ENCODE data around the gene PFDN6.
"Not testable (repeated sequence)": the region's sequence is repeated elsewhere in the genome, so short reads cannot be mapped to it uniquely, and the experiment has no call there.

PFDN6 gene

GRCh38 chr6:33273924-33274902 is 15.2 kb upstream of the PFDN6 start:
- H3K4me3 ChIP-seq (ENCODE audit: low read depth, low read length), result peak overlapping the region; percentile 88
- peak overlapping the region; percentile 21; the same call in 1 of the 2 replicates for H3K27ac ChIP-seq (ENCODE audit: low read depth, low read length)
- peak overlapping the region; percentile 93 for H3K9ac ChIP-seq (ENCODE audit: low read length)
- no peaks in the 10 kb centered on the region for H3K9me3 ChIP-seq (ENCODE audit: control insufficient read depth, insufficient read depth, low read depth, low read length)
- H3K4me1 ChIP-seq (ENCODE audit: control insufficient read depth, insufficient read depth, low read length), result peaks cover 14% of the 10 kb centered on the region; the same call in 1 of the 2 replicates
- H3K27me3 ChIP-seq (ENCODE audit: control insufficient read depth, insufficient read depth, low read length), result no peaks in the 10 kb centered on the region
- H3K36me3 ChIP-seq (ENCODE audit: control insufficient read depth, insufficient read depth, low read length), result peaks cover 61% of the 10 kb centered on the region

DNA sequence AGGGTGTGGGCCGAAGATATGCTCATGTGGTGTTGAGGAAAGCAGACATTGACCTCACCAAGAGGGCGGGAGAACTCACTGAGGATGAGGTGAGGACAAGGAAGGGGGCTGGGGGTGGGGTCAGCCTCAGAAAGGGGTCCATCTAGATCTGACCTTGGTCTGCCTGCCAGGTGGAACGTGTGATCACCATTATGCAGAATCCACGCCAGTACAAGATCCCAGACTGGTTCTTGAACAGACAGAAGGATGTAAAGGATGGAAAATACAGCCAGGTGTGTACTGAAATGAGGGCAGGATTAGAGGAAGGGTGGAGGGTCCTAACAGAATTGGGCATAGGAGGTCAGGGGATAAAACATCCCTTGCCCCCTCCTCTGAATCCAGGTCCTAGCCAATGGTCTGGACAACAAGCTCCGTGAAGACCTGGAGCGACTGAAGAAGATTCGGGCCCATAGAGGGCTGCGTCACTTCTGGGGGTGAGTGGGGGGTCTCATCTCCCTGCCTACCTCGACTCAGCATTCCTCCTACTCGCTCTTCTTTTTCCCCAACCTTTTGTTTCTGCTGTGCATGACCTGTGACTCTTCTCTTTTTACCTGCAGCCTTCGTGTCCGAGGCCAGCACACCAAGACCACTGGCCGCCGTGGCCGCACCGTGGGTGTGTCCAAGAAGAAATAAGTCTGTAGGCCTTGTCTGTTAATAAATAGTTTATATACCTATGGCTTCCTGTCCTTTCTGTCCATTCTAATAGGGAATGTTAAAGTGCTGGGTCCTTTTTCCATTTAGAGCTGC is 13.4 kb upstream of the PFDN6 start:
- not testable (repeated sequence) for H3K9me3 ChIP-seq (ENCODE audit: control insufficient read depth, insufficient read depth, low read depth, low read length); H3K27me3 ChIP-seq (ENCODE audit: control insufficient read depth, insufficient read depth, low read length); H3K27ac ChIP-seq (ENCODE audit: low read depth, low read length)
- Histone ChIP-seq H3K4me3 (ENCODE audit: low read depth, low read length) (peak overlapping the region; percentile 88), H3K36me3 (ENCODE audit: control insufficient read depth, insufficient read depth, low read length) (peaks cover 75% of the 10 kb centered on the region), H3K9ac (ENCODE audit: low read length) (peak overlapping the region; percentile 93), H3K4me1 (ENCODE audit: control insufficient read depth, insufficient read depth, low read length) (peaks cover 20% of the 10 kb centered on the region; the same call in 1 of the 2 replicates)

- H3K4me3 ChIP-seq (ENCODE audit: low read depth, low read length), result peak overlapping the region; percentile 88
- H3K27ac ChIP-seq (ENCODE audit: low read depth, low read length), result peak overlapping the region; percentile 86
- H3K36me3 ChIP-seq (ENCODE audit: control insufficient read depth, insufficient read depth, low read length), result peaks cover 81% of the 10 kb centered on the region
- H3K9ac ChIP-seq (ENCODE audit: low read length), result peak overlapping the region; percentile 93
- peaks cover 20% of the 10 kb centered on the region; the same call in 1 of the 2 replicates for H3K4me1 ChIP-seq (ENCODE audit: control insufficient read depth, insufficient read depth, low read length)
- no peaks in the 10 kb centered on the region for H3K9me3 ChIP-seq (ENCODE audit: control insufficient read depth, insufficient read depth, low read depth, low read length)
- H3K27me3 ChIP-seq (ENCODE audit: control insufficient read depth, insufficient read depth, low read length), result no peaks in the 10 kb centered on the region
These were observed 12.9 kb upstream of the PFDN6 start for GRCh38 chr6:33276581-33276863.

GRCh38 chr6:33276864-33277662 is 12.3 kb upstream of the PFDN6 start, which contains the start of gene B3GALT4:
Gene B3GALT4, plus strand, starts transcription at chr6:33277123. Its CDS starts 297 bp downstream, at chr6:33277420.
- Histone ChIP-seq H3K4me3 (ENCODE audit: low read depth, low read length) (peak within 1 kb of the TSS; percentile 88), H3K4me1 (ENCODE audit: control insufficient read depth, insufficient read depth, low read length) (peaks cover 20% of the 10 kb centered on the region; the same call in 1 of the 2 replicates), H3K27ac (ENCODE audit: low read depth, low read length) (peak within 1 kb of the TSS; percentile 86), H3K36me3 (ENCODE audit: control insufficient read depth, insufficient read depth, low read length) (peaks cover 83% of the 10 kb centered on the region), H3K9me3 (ENCODE audit: control insufficient read depth, insufficient read depth, low read depth, low read length) (no peaks in the 10 kb centered on the region), H3K27me3 (ENCODE audit: control insufficient read depth, insufficient read depth, low read length) (no peaks in the 10 kb centered on the region), H3K9ac (ENCODE audit: low read length) (peak within 1 kb of the TSS; percentile 93)

- H3K27me3 ChIP-seq (ENCODE audit: control insufficient read depth, insufficient read depth, low read length), result no peaks in the 10 kb centered on the region
- H3K9me3 ChIP-seq (ENCODE audit: control insufficient read depth, insufficient read depth, low read depth, low read length), result no peaks in the 10 kb centered on the region
- peaks cover 20% of the 10 kb centered on the region; the same call in 1 of the 2 replicates for H3K4me1 ChIP-seq (ENCODE audit: control insufficient read depth, insufficient read depth, low read length)
- peaks cover 83% of the 10 kb centered on the region for H3K36me3 ChIP-seq (ENCODE audit: control insufficient read depth, insufficient read depth, low read length)
- H3K9ac ChIP-seq (ENCODE audit: low read length), result peak overlapping the region; percentile 93
- peak overlapping the region; percentile 88 for H3K4me3 ChIP-seq (ENCODE audit: low read depth, low read length)
- peak overlapping the region; percentile 86 for H3K27ac ChIP-seq (ENCODE audit: low read depth, low read length)
These were observed 11.6 kb upstream of the PFDN6 start for GRCh38 chr6:33277663-33278391.

GRCh38 chr6:33278392-33278741 is 11.0 kb upstream of the PFDN6 start:
- Histone ChIP-seq H3K27ac (ENCODE audit: low read depth, low read length) (no peak overlapping the region), H3K4me1 (ENCODE audit: control insufficient read depth, insufficient read depth, low read length) (peaks cover 20% of the 10 kb centered on the region; the same call in 1 of the 2 replicates), H3K27me3 (ENCODE audit: control insufficient read depth, insufficient read depth, low read length) (no peaks in the 10 kb centered on the region), H3K4me3 (ENCODE audit: low read depth, low read length) (peak overlapping the region; percentile 88; the same call in 1 of the 2 replicates), H3K9ac (ENCODE audit: low read length) (peak overlapping the region; percentile 93), H3K36me3 (ENCODE audit: control insufficient read depth, insufficient read depth, low read length) (peaks cover 80% of the 10 kb centered on the region), H3K9me3 (ENCODE audit: control insufficient read depth, insufficient read depth, low read depth, low read length) (no peaks in the 10 kb centered on the region)

DNA sequence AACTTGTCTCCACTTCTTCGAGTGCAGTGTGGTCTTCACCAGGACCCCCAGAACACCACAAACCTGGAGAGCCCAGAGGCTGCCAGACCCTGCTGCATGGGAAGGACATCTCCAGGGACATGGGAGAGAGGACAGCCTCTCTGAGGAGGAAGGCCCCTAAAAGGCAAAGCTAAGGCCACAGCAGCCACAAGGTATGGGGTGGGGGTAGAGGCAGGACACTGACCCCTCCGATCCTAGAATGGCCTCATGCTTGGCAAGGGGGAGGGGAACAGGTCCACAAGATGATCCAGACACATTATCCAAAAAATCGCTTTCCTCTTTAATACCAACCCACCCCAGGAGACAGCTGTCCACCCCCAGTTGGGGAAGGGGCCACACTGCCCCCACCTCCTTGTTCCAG is 10.6 kb upstream of the PFDN6 start:
- H3K9ac ChIP-seq (ENCODE audit: low read length), result no peak overlapping the region
- H3K9me3 ChIP-seq (ENCODE audit: control insufficient read depth, insufficient read depth, low read depth, low read length), result no peaks in the 10 kb centered on the region
- H3K36me3 ChIP-seq (ENCODE audit: control insufficient read depth, insufficient read depth, low read length), result peaks cover 80% of the 10 kb centered on the region
- H3K4me1 ChIP-seq (ENCODE audit: control insufficient read depth, insufficient read depth, low read length), result peaks cover 20% of the 10 kb centered on the region; the same call in 1 of the 2 replicates
- H3K27me3 ChIP-seq (ENCODE audit: control insufficient read depth, insufficient read depth, low read length), result no peaks in the 10 kb centered on the region
- H3K4me3 ChIP-seq (ENCODE audit: low read depth, low read length), result no peak overlapping the region
- no peak overlapping the region for H3K27ac ChIP-seq (ENCODE audit: low read depth, low read length)

DNA sequence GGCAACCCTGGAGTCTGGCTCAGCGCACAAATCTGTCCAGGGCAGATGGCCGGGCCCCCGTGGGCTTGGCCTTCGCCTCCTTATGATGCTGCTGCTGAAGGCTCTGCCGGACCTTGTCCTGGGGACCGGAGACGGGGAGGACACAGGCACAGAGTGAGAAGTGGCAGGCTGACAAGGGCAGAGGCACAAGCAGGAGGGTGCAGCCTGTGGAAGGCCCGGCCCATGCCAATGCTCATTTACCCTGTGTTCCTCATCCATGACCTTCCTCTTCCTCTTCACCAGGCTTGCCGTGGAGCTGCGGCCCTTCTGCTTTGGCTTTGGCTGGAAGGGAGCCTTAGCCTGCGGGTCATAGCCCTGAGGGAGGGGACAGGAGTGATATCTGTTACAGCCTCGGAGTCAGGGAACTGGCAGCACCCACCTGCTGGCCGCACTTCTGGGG is 10.1 kb upstream of the PFDN6 start:
- Histone ChIP-seq H3K9ac (ENCODE audit: low read length) (no peak overlapping the region), H3K4me1 (ENCODE audit: control insufficient read depth, insufficient read depth, low read length) (peaks cover 17% of the 10 kb centered on the region; the same call in 1 of the 2 replicates), H3K9me3 (ENCODE audit: control insufficient read depth, insufficient read depth, low read depth, low read length) (no peaks in the 10 kb centered on the region), H3K27ac (ENCODE audit: low read depth, low read length) (no peak overlapping the region), H3K4me3 (ENCODE audit: low read depth, low read length) (no peak overlapping the region), H3K36me3 (ENCODE audit: control insufficient read depth, insufficient read depth, low read length) (peaks cover 78% of the 10 kb centered on the region), H3K27me3 (ENCODE audit: control insufficient read depth, insufficient read depth, low read length) (no peaks in the 10 kb centered on the region)

GRCh38 chr6:33279971-33280511 is 9.4 kb upstream of the PFDN6 start:
- peaks cover 9% of the 10 kb centered on the region; the same call in 1 of the 2 replicates for H3K4me1 ChIP-seq (ENCODE audit: control insufficient read depth, insufficient read depth, low read length)
- H3K27me3 ChIP-seq (ENCODE audit: control insufficient read depth, insufficient read depth, low read length), result no peaks in the 10 kb centered on the region
- H3K9me3 ChIP-seq (ENCODE audit: control insufficient read depth, insufficient read depth, low read depth, low read length), result no peaks in the 10 kb centered on the region
- no peak overlapping the region for H3K27ac ChIP-seq (ENCODE audit: low read depth, low read length)
- H3K4me3 ChIP-seq (ENCODE audit: low read depth, low read length), result no peak overlapping the region
- H3K36me3 ChIP-seq (ENCODE audit: control insufficient read depth, insufficient read depth, low read length), result peaks cover 77% of the 10 kb centered on the region
- no peak overlapping the region for H3K9ac ChIP-seq (ENCODE audit: low read length)

GRCh38 chr6:33280539-33280938 is 8.9 kb upstream of the PFDN6 start:
- H3K36me3 ChIP-seq (ENCODE audit: control insufficient read depth, insufficient read depth, low read length), result peaks cover 72% of the 10 kb centered on the region
- H3K4me3 ChIP-seq (ENCODE audit: low read depth, low read length), result no peak overlapping the region
- no peaks in the 10 kb centered on the region for H3K9me3 ChIP-seq (ENCODE audit: control insufficient read depth, insufficient read depth, low read depth, low read length)
- H3K27ac ChIP-seq (ENCODE audit: low read depth, low read length), result no peak overlapping the region
- no peak overlapping the region for H3K9ac ChIP-seq (ENCODE audit: low read length)
- no peaks in the 10 kb centered on the region for H3K27me3 ChIP-seq (ENCODE audit: control insufficient read depth, insufficient read depth, low read length)
- peaks cover 9% of the 10 kb centered on the region; the same call in 1 of the 2 replicates for H3K4me1 ChIP-seq (ENCODE audit: control insufficient read depth, insufficient read depth, low read length)
